H9 (cell line): Measurements from ENCODE around the gene CDCP1. TPM values are rescaled to one million over a fixed set of nuclear protein-coding genes. Genes with fewer than 3 reads are reported as not detected.

Experiments
- DNase-seq: peaks from one replicate; pipeline ENCODE4 v3.0.0-alpha.2; 2017
- H2AFZ ChIP-seq: one replicate; pipeline ENCODE4 v1.6.1; 2013; ENCODE audit warnings: mild to moderate bottlenecking, low read length, control low read depth, moderate library complexity
- H2AK5ac ChIP-seq: 2 replicates; pipeline ENCODE4 v1.6.1; 2013; ENCODE audit warnings: low read length, control low read depth, mixed read lengths; ENCODE audit not compliant: insufficient read length
- H2BK120ac ChIP-seq: one replicate; pipeline ENCODE4 v1.6.1; 2013; ENCODE audit warnings: low read depth, mild to moderate bottlenecking, low read length, control low read depth, inconsistent platforms; ENCODE audit not compliant: poor library complexity, severe bottlenecking
- H2BK12ac ChIP-seq: 2 replicates; pipeline ENCODE4 v1.6.1; 2013; ENCODE audit warnings: low read length, control low read depth, mixed read lengths, low read depth; ENCODE audit not compliant: insufficient read length
- H2BK15ac ChIP-seq: 2 replicates; pipeline ENCODE4 v1.6.1; 2013; ENCODE audit warnings: low read depth, low read length, control low read depth
- H2BK20ac ChIP-seq: one replicate; pipeline ENCODE4 v1.6.1; 2013; ENCODE audit warnings: low read depth, mild to moderate bottlenecking, low read length, control low read depth, inconsistent platforms; ENCODE audit not compliant: poor library complexity, severe bottlenecking
- H2BK5ac ChIP-seq: 2 replicates; pipeline ENCODE4 v1.6.1; 2013; ENCODE audit warnings: low read length, control low read depth, mixed read lengths; ENCODE audit not compliant: insufficient read length
- H3K14ac ChIP-seq: 2 replicates; pipeline ENCODE4 v1.6.1; 2013; ENCODE audit warnings: low read length, control low read depth; ENCODE audit not compliant: insufficient read depth
- H3K18ac ChIP-seq: 2 replicates; pipeline ENCODE4 v1.6.1; 2013; ENCODE audit warnings: low read depth, mild to moderate bottlenecking, mixed read lengths, low read length, control low read depth; ENCODE audit not compliant: insufficient read length
- H3K23ac ChIP-seq: 2 replicates; pipeline ENCODE4 v1.6.1; 2013; ENCODE audit warnings: low read length, control low read depth, mixed read lengths, low read depth; ENCODE audit not compliant: insufficient read length
- H3K23me2 ChIP-seq: 2 replicates; pipeline ENCODE4 v1.6.1; 2013; ENCODE audit warnings: low read depth, mild to moderate bottlenecking, mixed read lengths, low read length, control low read depth; ENCODE audit not compliant: insufficient read length, poor library complexity, severe bottlenecking
- H3K27ac ChIP-seq: 2 replicates; pipeline ENCODE4 v1.5.1; 2013; ENCODE audit warnings: low read length, control low read depth, mixed read lengths, low read depth; ENCODE audit not compliant: insufficient read length
- H3K27me3 ChIP-seq: 2 replicates; pipeline ENCODE4 v1.6.1; 2013; ENCODE audit warnings: low read length, control low read depth, inconsistent platforms; ENCODE audit not compliant: insufficient read depth
- H3K4ac ChIP-seq: 2 replicates; pipeline ENCODE4 v1.6.1; 2013; ENCODE audit warnings: low read depth, mild to moderate bottlenecking, control low read depth, inconsistent platforms, low read length, moderate library complexity
- H3K4me1 ChIP-seq: 2 replicates; pipeline ENCODE4 v1.6.1; 2013; ENCODE audit warnings: low read length, control low read depth, inconsistent platforms; ENCODE audit not compliant: insufficient read depth
- H3K4me2 ChIP-seq: 2 replicates; pipeline ENCODE4 v1.6.1; 2013; ENCODE audit warnings: low read length, control low read depth, mixed read lengths; ENCODE audit not compliant: insufficient read length, insufficient read depth
- H3K56ac ChIP-seq: 2 replicates; pipeline ENCODE4 v1.6.1; 2013; ENCODE audit warnings: low read depth, mild to moderate bottlenecking, mixed read lengths, low read length, control low read depth; ENCODE audit not compliant: insufficient read length
- H3K79me1 ChIP-seq: 2 replicates; pipeline ENCODE4 v1.6.1; 2013; ENCODE audit warnings: low read depth, mild to moderate bottlenecking, moderate library complexity, low read length, control low read depth, inconsistent platforms; ENCODE audit not compliant: insufficient read depth, poor library complexity, severe bottlenecking
- H3K79me2 ChIP-seq: 2 replicates; pipeline ENCODE4 v1.6.1; 2013; ENCODE audit warnings: low read length, control low read depth, inconsistent platforms; ENCODE audit not compliant: insufficient read depth
- H3K9ac ChIP-seq: 2 replicates; pipeline ENCODE4 v1.6.1; 2013; ENCODE audit warnings: low read length, control low read depth, mixed read lengths; ENCODE audit not compliant: insufficient read length; ENCODE audit errors: extremely low read depth
- H3K9me3 ChIP-seq: one replicate; pipeline ENCODE4 v1.6.1; 2013; ENCODE audit warnings: low read depth, low read length, inconsistent platforms; ENCODE audit not compliant: control insufficient read depth
- H3T11ph ChIP-seq: one replicate; pipeline ENCODE4 v1.6.1; 2013; ENCODE audit warnings: mild to moderate bottlenecking, low read length, control low read depth, inconsistent platforms
- H4K20me1 ChIP-seq: one replicate; pipeline ENCODE4 v1.6.1; 2013; ENCODE audit not compliant: control insufficient read depth, insufficient read length, insufficient read depth
- H4K5ac ChIP-seq: 2 replicates; pipeline ENCODE4 v1.6.1; 2013; ENCODE audit warnings: low read depth, mild to moderate bottlenecking, mixed read lengths, low read length, control low read depth; ENCODE audit not compliant: insufficient read length
- H4K8ac ChIP-seq: replicated peaks from 2 replicates; pipeline ENCODE4 v1.6.1; 2013; ENCODE audit warnings: low read length, control low read depth, mixed read lengths, low read depth; ENCODE audit not compliant: insufficient read length
- H4K91ac ChIP-seq: 2 replicates; pipeline ENCODE4 v1.6.1; 2013; ENCODE audit warnings: low read depth, mild to moderate bottlenecking, moderate library complexity, mixed read lengths, low read length, control low read depth; ENCODE audit not compliant: insufficient read length
- H3K27ac Mint-ChIP-seq, 3 experiments: 2 replicates in 2 of 3; 3 replicates in 1 of 3; pipeline ENCODE4 v1.8.0; 2020 to 2021; ENCODE audit warnings: mixed read lengths in 3 of 3, mild to moderate bottlenecking in 1 of 3, moderate library complexity in 1 of 3
- H3K27me3 Mint-ChIP-seq: 2 replicates; pipeline ENCODE4 v1.8.0; 2021; ENCODE audit warnings: low read depth, mild to moderate bottlenecking, moderate library complexity, mixed read lengths
- H3K36me3 Mint-ChIP-seq, 3 experiments: 2 replicates in 2 of 3; 3 replicates in 1 of 3; pipeline ENCODE4 v1.8.0; 2020 to 2021; ENCODE audit warnings: low read depth in 3 of 3, mixed read lengths in 3 of 3; ENCODE audit not compliant: insufficient read depth in 1 of 3
- H3K4me1 Mint-ChIP-seq, 2 experiments: 2 replicates each; pipeline ENCODE4 v1.8.0; 2020; ENCODE audit warnings: mixed read lengths in 2 of 2
- H3K4me3 Mint-ChIP-seq, 2 experiments: 2 replicates in 1 of 2; 3 replicates in 1 of 2; pipeline ENCODE4 v1.8.0; 2020 to 2021; ENCODE audit warnings: mild to moderate bottlenecking in 2 of 2, mixed read lengths in 2 of 2, moderate library complexity in 1 of 2
- H3K9me3 Mint-ChIP-seq, 2 experiments: 2 replicates in 1 of 2; 3 replicates in 1 of 2; pipeline ENCODE4 v1.8.0; 2020; ENCODE audit warnings: mild to moderate bottlenecking in 2 of 2, mixed read lengths in 2 of 2, moderate library complexity in 1 of 2
- WGBS: extraction: QIAGEN DNeasy Blood & Tissue Kit; methylation state at CpG from one replicate; pipeline ENCODE4 v1.1.7; 2013; ENCODE audit warnings: missing lambda C conversion rate, low lambda C conversion rate, mixed read lengths; ENCODE audit not compliant: insufficient read length; ENCODE audit errors: extremely low coverage; 5-methylcytosine and 5-hydroxymethylcytosine counted together
- total RNA-seq: library from RNA; stranded (reverse); gene quantifications from 2 replicates; pipeline ENCODE4 v1.2.1, GENCODE V29; 2021
- TF ChIP-seq, protein P1 (sequence below): fragments of 200-600 bp; sonication (generic); conservative IDR thresholded peaks from 3 replicates; pipeline ENCODE4 v1.8.0; 2021; ENCODE audit warnings: antibody characterized with exemption, mild to moderate bottlenecking

Gene CDCP1
- total RNA-seq, 1 experiment from 2014 or later: 12.9 TPM

- Histone ChIP-seq H3K4me1 (no peaks in the 10 kb centered on the region), H3K79me2 (no peaks in the 10 kb centered on the region; the same call in 1 of the 2 replicates)
- H3K27ac Mint-ChIP-seq: no peak overlapping the region; a peak in 1 of 7 replicates
Measured at GRCh38 chr3:45132568-45133211, 13.5 kb downstream of the CDCP1 start.

More at GRCh38 chr3:45132568-45133211, 13.5 kb downstream of the CDCP1 start:
- Histone ChIP-seq H3K27ac (no peak overlapping the region), H2BK20ac (no peak overlapping the region), H2BK5ac (no peak overlapping the region), H2AFZ (no peak overlapping the region), H3K56ac (no peak overlapping the region), H3K4me2 (no peak overlapping the region), H4K91ac (no peak overlapping the region), H3K27me3 (no peaks in the 10 kb centered on the region), H3K4ac (no peak overlapping the region), H3K23ac (no peak overlapping the region), H3K23me2 (no peaks in the 10 kb centered on the region), H4K20me1 (peaks cover 2% of the 10 kb centered on the region), H3K9ac (no peak overlapping the region), H3T11ph (no peak overlapping the region), H3K79me1 (no peaks in the 10 kb centered on the region), H3K9me3 (no peaks in the 10 kb centered on the region), H3K14ac (no peak overlapping the region), H3K18ac (no peak overlapping the region), H2BK15ac (no peak overlapping the region), H4K5ac (no peak overlapping the region), H2AK5ac (no peak overlapping the region), H4K8ac (no peak overlapping the region), H2BK120ac (no peak overlapping the region), H2BK12ac (no peak overlapping the region)
- DNase-seq: no peak
- peaks cover 3 to 7% of the 10 kb centered on the region in 2 experiments for H3K4me1 Mint-ChIP-seq
- WGBS: no CpG with 5 or more reads among the region's 5 CpGs
- H3K4me3 Mint-ChIP-seq: no peak overlapping the region
- H3K36me3 Mint-ChIP-seq: no peaks in the 10 kb centered on the region; a peak in 1 of 7 replicates
- no peaks in the 10 kb centered on the region for H3K9me3 Mint-ChIP-seq
- TF ChIP-seq, protein P1, sequence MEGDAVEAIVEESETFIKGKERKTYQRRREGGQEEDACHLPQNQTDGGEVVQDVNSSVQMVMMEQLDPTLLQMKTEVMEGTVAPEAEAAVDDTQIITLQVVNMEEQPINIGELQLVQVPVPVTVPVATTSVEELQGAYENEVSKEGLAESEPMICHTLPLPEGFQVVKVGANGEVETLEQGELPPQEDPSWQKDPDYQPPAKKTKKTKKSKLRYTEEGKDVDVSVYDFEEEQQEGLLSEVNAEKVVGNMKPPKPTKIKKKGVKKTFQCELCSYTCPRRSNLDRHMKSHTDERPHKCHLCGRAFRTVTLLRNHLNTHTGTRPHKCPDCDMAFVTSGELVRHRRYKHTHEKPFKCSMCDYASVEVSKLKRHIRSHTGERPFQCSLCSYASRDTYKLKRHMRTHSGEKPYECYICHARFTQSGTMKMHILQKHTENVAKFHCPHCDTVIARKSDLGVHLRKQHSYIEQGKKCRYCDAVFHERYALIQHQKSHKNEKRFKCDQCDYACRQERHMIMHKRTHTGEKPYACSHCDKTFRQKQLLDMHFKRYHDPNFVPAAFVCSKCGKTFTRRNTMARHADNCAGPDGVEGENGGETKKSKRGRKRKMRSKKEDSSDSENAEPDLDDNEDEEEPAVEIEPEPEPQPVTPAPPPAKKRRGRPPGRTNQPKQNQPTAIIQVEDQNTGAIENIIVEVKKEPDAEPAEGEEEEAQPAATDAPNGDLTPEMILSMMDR: no peak
- H3K27me3 Mint-ChIP-seq: no peaks in the 10 kb centered on the region
